Thoracic aorta (tissue), 2 donors: ENCODE measurements around the gene RBPMS2. TPM values are rescaled to one million over a fixed set of nuclear protein-coding genes. Genes with fewer than 3 reads are reported as not detected.

Source experiments
- ATAC-seq: fragments of 150-250 bp; one replicate; pipeline ENCODE4 v1.8.0; 2017; ENCODE audit warnings: low read depth; ENCODE audit not compliant: insufficient number of reproducible peaks, low FRiP score
- DNase-seq: peaks from one replicate; pipeline ENCODE4 v3.0.0-alpha.2; 2020; ENCODE audit warnings: low spot score
- H3K27ac ChIP-seq, 2 donors: fragments of 200-600 bp; sonication (generic); 1 replicate in 1 of 2; 2 replicates in 1 of 2; pipeline ENCODE4 v1.5.1; 2016; ENCODE audit warnings: mild to moderate bottlenecking in 2 of 2, moderate library complexity in 2 of 2
- H3K27me3 ChIP-seq: fragments of 200-600 bp; sonication (generic); replicated peaks from 2 replicates; pipeline ENCODE4 v1.6.0; 2016; ENCODE audit warnings: mild to moderate bottlenecking; ENCODE audit not compliant: insufficient read depth
- H3K36me3 ChIP-seq: fragments of 200-600 bp; sonication (generic); one replicate; pipeline ENCODE4 v1.5.1; 2016
- H3K4me1 ChIP-seq, 2 donors: fragments of 200-600 bp; sonication (generic); 1 replicate in 1 of 2; 2 replicates in 1 of 2; pipeline versions ENCODE4 v1.5.1 to v1.6.0; 2016; ENCODE audit warnings: low read depth in 2 of 2, mild to moderate bottlenecking in 1 of 2; ENCODE audit not compliant: control insufficient read depth in 1 of 2
- H3K4me3 ChIP-seq: fragments of 200-600 bp; sonication (generic); 2 replicates; pipeline ENCODE4 v1.5.1; 2016; ENCODE audit warnings: mild to moderate bottlenecking
- H3K9me3 ChIP-seq: fragments of 200-600 bp; sonication (generic); 2 replicates; pipeline ENCODE4 v1.5.1; 2016
- CTCF ChIP-seq: fragments of 200-600 bp; sonication (generic); IDR thresholded peaks from one replicate; pipeline ENCODE4 v1.5.1; 2019; ENCODE audit warnings: antibody characterized with exemption
- total RNA-seq, 2 donors: library from RNA; depleted of rRNA; stranded (reverse); fragments of >200 nt; gene quantifications; one replicate each; pipeline versions ENCODE4 v1.1.0 to v1.2.3, GENCODE V29; 2016

The RBPMS2 gene
- total RNA-seq, 2 donors from 2014 or later: 4.4 TPM; not detected in 1

DNA sequence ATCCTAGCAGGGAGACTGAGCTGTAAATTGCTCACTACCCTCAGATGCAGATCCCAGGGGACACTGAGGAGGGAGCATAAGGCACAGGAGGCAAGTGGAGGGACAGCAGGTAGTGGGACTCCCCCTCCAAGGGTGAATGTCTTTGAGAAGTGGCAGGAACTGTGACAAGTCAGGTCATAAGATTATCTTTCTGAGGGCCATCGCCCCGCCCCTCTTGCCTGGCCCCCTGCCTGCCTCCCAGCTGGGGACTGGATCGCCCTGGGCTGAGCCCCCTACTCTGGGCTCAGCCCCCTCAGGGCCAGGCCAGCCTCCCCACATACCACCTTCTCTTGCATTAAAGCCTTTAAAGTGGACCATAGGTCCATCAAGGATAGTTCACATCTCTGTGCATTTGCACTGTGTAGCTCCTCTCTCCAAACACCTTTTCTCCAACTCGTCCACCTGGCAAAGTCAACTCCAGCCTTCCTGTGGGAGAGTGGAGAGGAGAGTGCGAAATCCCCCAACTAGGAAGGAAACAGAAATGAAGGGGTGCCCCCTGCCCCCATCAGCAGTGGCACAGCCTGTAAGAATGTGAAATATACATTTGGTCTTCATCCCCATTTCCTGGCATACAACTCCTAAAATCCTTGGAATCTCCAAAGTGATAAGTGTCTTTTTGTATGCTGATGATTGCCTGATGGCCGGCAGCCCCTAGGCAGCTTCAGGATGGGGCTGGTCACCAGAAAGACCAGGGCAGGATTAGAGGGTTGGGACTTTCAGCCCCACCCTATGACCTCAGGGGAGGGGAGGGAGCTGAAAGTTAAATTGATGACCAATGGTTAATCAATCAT, 35.3 kb upstream of the RBPMS2 start:
- no peaks in the 10 kb centered on the region for H3K27me3 ChIP-seq
- no peak overlapping the region for H3K27ac ChIP-seq
- no peaks in the 10 kb centered on the region for H3K9me3 ChIP-seq
- DNase-seq: no peak
- H3K4me3 ChIP-seq: no peak overlapping the region
- ATAC-seq: no peak
- peaks cover 0 to 7% of the 10 kb centered on the region in 2 donors for H3K4me1 ChIP-seq
- H3K36me3 ChIP-seq: no peaks in the 10 kb centered on the region
- no peak for TF ChIP-seq CTCF

- DNase-seq (peak; percentile 36), ATAC-seq (no peak)
- H3K4me1 ChIP-seq: peaks cover 0 to 7% of the 10 kb centered on the region in 2 donors
- no peaks in the 10 kb centered on the region for H3K36me3 ChIP-seq
- H3K4me3 ChIP-seq: no peak overlapping the region
- no peaks in the 10 kb centered on the region for H3K9me3 ChIP-seq
- TF ChIP-seq CTCF: peak; percentile 90
- H3K27ac ChIP-seq: no peak overlapping the region
- H3K27me3 ChIP-seq: no peaks in the 10 kb centered on the region
Observed at GRCh38 chr15:64809649-64810496, 34.5 kb upstream of the RBPMS2 start.

GRCh38 chr15:64808785-64809453, 33.5 kb upstream of the RBPMS2 start:
- no peaks in the 10 kb centered on the region for H3K36me3 ChIP-seq
- no peak for DNase-seq
- H3K4me3 ChIP-seq: no peak overlapping the region
- TF ChIP-seq CTCF: no peak
- no peak overlapping the region for H3K27ac ChIP-seq
- H3K27me3 ChIP-seq: no peaks in the 10 kb centered on the region
- ATAC-seq: no peak
- no peaks in the 10 kb centered on the region for H3K9me3 ChIP-seq
- H3K4me1 ChIP-seq: peaks cover 0 to 7% of the 10 kb centered on the region in 2 donors

DNA sequence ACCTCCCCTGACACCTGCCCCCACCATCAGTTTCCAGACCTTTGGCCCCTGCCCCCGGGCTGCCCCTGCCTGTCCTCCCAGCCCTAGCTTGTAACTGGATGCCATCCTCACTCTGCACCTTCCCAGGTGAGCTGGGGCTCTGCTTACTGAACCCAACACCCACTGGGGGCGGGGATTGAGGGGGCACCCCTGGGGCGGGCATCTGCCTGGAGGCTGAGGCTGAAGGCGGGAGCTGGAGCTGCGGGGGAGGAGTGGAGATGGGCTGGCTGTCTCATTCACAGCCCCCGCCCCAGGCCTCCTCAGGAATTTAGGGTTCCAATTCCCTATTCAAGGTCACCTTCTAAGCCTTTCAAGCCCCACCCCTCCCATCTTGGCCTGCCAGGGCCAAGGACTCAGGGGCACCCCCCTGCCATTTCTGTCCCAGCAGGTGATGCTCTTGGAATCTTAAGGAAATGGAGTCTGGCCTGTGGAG, 32.4 kb upstream of the RBPMS2 start:
- no peaks in the 10 kb centered on the region for H3K9me3 ChIP-seq
- no peak overlapping the region for H3K4me3 ChIP-seq
- no peak for ATAC-seq
- H3K27ac ChIP-seq: no peak overlapping the region
- peaks cover 0 to 7% of the 10 kb centered on the region in 2 donors for H3K4me1 ChIP-seq
- H3K27me3 ChIP-seq: no peaks in the 10 kb centered on the region
- no peak for TF ChIP-seq CTCF
- DNase-seq: no peak
- H3K36me3 ChIP-seq: no peaks in the 10 kb centered on the region
